Type B pancreatic cell (in vitro differentiated cells): ENCODE measurements around the gene ASF1A. TPM values are rescaled to one million over a fixed set of nuclear protein-coding genes. Genes with fewer than 3 reads are reported as not detected.

ENCODE experiments used
- DNase-seq: peaks from one replicate; pipeline ENCODE4 v3.0.0; 2021; ENCODE audit warnings: mixed read lengths; ENCODE audit not compliant: unreplicated experiment; ENCODE audit errors: extremely low spot score
- H3K27ac Mint-ChIP-seq: 2 replicates; pipeline ENCODE4 v1.8.0; 2021; ENCODE audit warnings: mild to moderate bottlenecking, mixed read lengths
- H3K27me3 Mint-ChIP-seq: 2 replicates; pipeline ENCODE4 v1.8.0; 2021; ENCODE audit warnings: mixed read lengths
- H3K36me3 Mint-ChIP-seq: 2 replicates; pipeline ENCODE4 v1.8.0; 2021; ENCODE audit warnings: mixed read lengths
- H3K4me1 Mint-ChIP-seq: one replicate; pipeline ENCODE4 v1.8.0; 2021; ENCODE audit warnings: mixed read lengths; ENCODE audit not compliant: unreplicated experiment
- H3K4me3 Mint-ChIP-seq: 2 replicates; pipeline ENCODE4 v1.8.0; 2021; ENCODE audit warnings: mild to moderate bottlenecking, mixed read lengths
- H3K9me3 Mint-ChIP-seq: 2 replicates; pipeline ENCODE4 v1.8.0; 2021; ENCODE audit warnings: mixed read lengths
- total RNA-seq: library from RNA; stranded (reverse); gene quantifications from 2 replicates; pipeline ENCODE4 v1.2.1, GENCODE V29; 2021; ENCODE audit warnings: low replicate concordance
- TF ChIP-seq, protein P1 (sequence below): fragments of 200-600 bp; sonication (generic); conservative IDR thresholded peaks from 2 replicates; pipeline ENCODE4 v1.5.0; 2021; ENCODE audit warnings: antibody characterized with exemption, mild to moderate bottlenecking

ASF1A gene
- total RNA-seq, 1 donor from 2014 or later = 32.5 TPM

DNA sequence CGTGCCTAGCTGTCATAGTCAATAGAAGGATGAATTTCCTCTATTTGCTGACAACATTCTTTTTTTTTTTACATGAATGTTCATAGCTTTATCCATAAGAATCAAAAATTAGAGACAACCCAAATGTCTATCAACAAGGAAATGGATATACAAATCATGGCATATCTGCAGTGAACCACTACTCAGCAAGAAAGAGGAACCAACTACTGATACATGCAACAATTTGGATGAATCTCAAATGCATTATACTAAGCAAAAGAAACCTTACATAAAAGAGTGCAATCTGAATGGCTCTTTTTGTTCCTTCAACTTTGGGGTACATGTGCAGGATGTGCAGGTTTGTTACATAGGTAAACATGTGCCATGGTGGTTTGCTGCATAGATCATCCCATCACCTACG lies 58.7 kb downstream of the ASF1A start:
- no peak for DNase-seq
- Mint-ChIP-seq H3K4me3 (no peak overlapping the region), H3K27ac (no peak overlapping the region), H3K9me3 (peaks cover 7% of the 10 kb centered on the region), H3K27me3 (no peaks in the 10 kb centered on the region), H3K36me3 (no peaks in the 10 kb centered on the region), H3K4me1 (no peaks in the 10 kb centered on the region)
- TF ChIP-seq, protein P1, sequence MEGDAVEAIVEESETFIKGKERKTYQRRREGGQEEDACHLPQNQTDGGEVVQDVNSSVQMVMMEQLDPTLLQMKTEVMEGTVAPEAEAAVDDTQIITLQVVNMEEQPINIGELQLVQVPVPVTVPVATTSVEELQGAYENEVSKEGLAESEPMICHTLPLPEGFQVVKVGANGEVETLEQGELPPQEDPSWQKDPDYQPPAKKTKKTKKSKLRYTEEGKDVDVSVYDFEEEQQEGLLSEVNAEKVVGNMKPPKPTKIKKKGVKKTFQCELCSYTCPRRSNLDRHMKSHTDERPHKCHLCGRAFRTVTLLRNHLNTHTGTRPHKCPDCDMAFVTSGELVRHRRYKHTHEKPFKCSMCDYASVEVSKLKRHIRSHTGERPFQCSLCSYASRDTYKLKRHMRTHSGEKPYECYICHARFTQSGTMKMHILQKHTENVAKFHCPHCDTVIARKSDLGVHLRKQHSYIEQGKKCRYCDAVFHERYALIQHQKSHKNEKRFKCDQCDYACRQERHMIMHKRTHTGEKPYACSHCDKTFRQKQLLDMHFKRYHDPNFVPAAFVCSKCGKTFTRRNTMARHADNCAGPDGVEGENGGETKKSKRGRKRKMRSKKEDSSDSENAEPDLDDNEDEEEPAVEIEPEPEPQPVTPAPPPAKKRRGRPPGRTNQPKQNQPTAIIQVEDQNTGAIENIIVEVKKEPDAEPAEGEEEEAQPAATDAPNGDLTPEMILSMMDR = no peak

DNA sequence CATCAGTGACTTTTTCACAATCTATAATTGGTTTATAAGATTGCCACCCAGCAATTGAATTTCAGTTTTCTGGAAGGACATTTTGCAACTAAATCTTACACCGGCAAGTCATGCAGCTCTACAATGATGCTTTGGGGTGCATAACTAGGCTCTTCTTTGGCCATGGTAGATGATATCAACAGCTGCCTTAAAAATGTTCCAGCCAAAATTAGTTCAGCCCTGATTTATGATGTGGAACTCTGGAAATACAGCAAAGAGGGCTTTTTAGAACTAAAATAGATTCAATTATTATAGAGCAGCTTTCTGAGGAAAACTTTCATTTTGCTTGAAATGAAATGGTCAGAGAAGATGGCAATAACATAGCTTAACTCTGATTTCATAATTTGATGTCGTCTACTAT lies 59.4 kb downstream of the ASF1A start:
- no peaks in the 10 kb centered on the region for H3K27me3 Mint-ChIP-seq
- H3K4me3 Mint-ChIP-seq = no peak overlapping the region
- TF ChIP-seq, protein P1 = no peak
- no peaks in the 10 kb centered on the region for H3K36me3 Mint-ChIP-seq
- DNase-seq = no peak
- no peak overlapping the region for H3K27ac Mint-ChIP-seq
- peaks cover 7% of the 10 kb centered on the region for H3K9me3 Mint-ChIP-seq
- H3K4me1 Mint-ChIP-seq = no peaks in the 10 kb centered on the region

Other genes starting within 250 kb of the ASF1A start
- gene CEP85L, start 242.6 kb upstream of the ASF1A start, total RNA-seq = 8.9 and 16.1 TPM in 2 replicates
- gene MCM9, start 41.0 kb downstream of the ASF1A start, total RNA-seq = 16.6 and 19.6 TPM in 2 replicates
- gene FAM184A, start 184.5 kb downstream of the ASF1A start, total RNA-seq = 3.4 and 7.5 TPM in 2 replicates